GM18870 (cell line): ENCODE results near the gene HLA-F.
A peak's percentile ranks its signal among the peaks of the same experiment; 100 is the strongest.

Source experiments
- ATAC-seq: cut with Tn5 transposase; IDR thresholded peaks from one replicate; pipeline ENCODE4 v1.9.1; 2021; ENCODE audit warnings: moderate library complexity; ENCODE audit not compliant: unreplicated experiment

HLA-F gene

GRCh38 chr6:29723262-29723665 is at the start of gene HLA-F:
Gene HLA-F, plus strand, starts transcription at chr6:29723434. Its CDS starts 30 bp downstream, at chr6:29723464.
- ATAC-seq: peak; percentile 74

GRCh38 chr6:29674008-29674407 is 49.2 kb upstream of the HLA-F start:
- no peak for ATAC-seq

GRCh38 chr6:29675561-29675960 is 47.7 kb upstream of the HLA-F start:
- no peak for ATAC-seq

GRCh38 chr6:29676981-29677601 is 46.1 kb upstream of the HLA-F start:
- ATAC-seq: no peak

GRCh38 chr6:29678114-29678513 is 45.1 kb upstream of the HLA-F start:
- no peak for ATAC-seq

GRCh38 chr6:29679962-29680361 is 43.3 kb upstream of the HLA-F start:
- no peak for ATAC-seq

- ATAC-seq: no peak
These were observed 42.8 kb upstream of the HLA-F start for GRCh38 chr6:29680416-29680815.

GRCh38 chr6:29680904-29681303 is 42.3 kb upstream of the HLA-F start, which contains the start of gene ZFP57:
Gene ZFP57, minus strand, starts transcription at chr6:29681152. Its CDS starts 4,149 bp downstream, at chr6:29677003.
- no peak for ATAC-seq

- ATAC-seq: no peak
These were observed 41.4 kb upstream of the HLA-F start for GRCh38 chr6:29681811-29682210.

- no peak for ATAC-seq
These were observed 37.4 kb upstream of the HLA-F start for GRCh38 chr6:29685718-29686326.

GRCh38 chr6:29694637-29695036 is 28.6 kb upstream of the HLA-F start:
- no peak for ATAC-seq

- ATAC-seq: no peak
These were observed 26.8 kb upstream of the HLA-F start for GRCh38 chr6:29696147-29697125.

- no peak for ATAC-seq
These were observed 20.6 kb upstream of the HLA-F start for GRCh38 chr6:29702519-29703103.

GRCh38 chr6:29705389-29706231 is 17.6 kb upstream of the HLA-F start:
- no peak for ATAC-seq

GRCh38 chr6:29708432-29709179 is 14.6 kb upstream of the HLA-F start:
- ATAC-seq: no peak

GRCh38 chr6:29709188-29709587 is 14.0 kb upstream of the HLA-F start:
- no peak for ATAC-seq

- ATAC-seq: no peak
These were observed 12.8 kb upstream of the HLA-F start for GRCh38 chr6:29710281-29710941.

GRCh38 chr6:29720863-29721262 is 2.4 kb upstream of the HLA-F start:
- ATAC-seq: no peak
